Activated gamma-delta T cell treated with anti-CD3 and anti-CD28 coated beads, Interleukin-2, amount 50 U/mL, for 16 hours (primary cell): ENCODE measurements around the gene ITPA.
"Not testable (repeated sequence)": the region's sequence is repeated elsewhere in the genome, so short reads cannot be mapped to it uniquely, and the experiment has no call there.

Source experiments
- DNase-seq: peaks from one replicate; pipeline ENCODE4 v3.0.0-alpha.2; 2020; ENCODE audit warnings: low read depth

Gene ITPA

GRCh38 chr20:3202965-3203314, 6.4 kb upstream of the ITPA start:
- DNase-seq, result no peak

- DNase-seq, result no peak
Measured at GRCh38 chr20:3203315-3204123, 5.8 kb upstream of the ITPA start.

- DNase-seq, result peak; percentile 81
Measured at GRCh38 chr20:3204124-3204794, 5.0 kb upstream of the ITPA start, which contains the start of gene DDRGK1. Gene DDRGK1 (minus strand): TSS chr20:3204682. CDS start chr20:3204627, 55 bp downstream.

- no peak for DNase-seq
Measured at GRCh38 chr20:3208786-3209256, 477 bp upstream of the ITPA start.

GRCh38 chr20:3209946-3210317, 634 bp downstream of the ITPA start:
- DNase-seq, result no peak

GRCh38 chr20:3210346-3210745, 1.0 kb downstream of the ITPA start:
- no peak for DNase-seq

GRCh38 chr20:3213226-3213625, 3.9 kb downstream of the ITPA start:
- no peak for DNase-seq

- DNase-seq, result not testable (repeated sequence)
Measured at GRCh38 chr20:3215359-3215917, 6.1 kb downstream of the ITPA start.

- peak; percentile 63 for DNase-seq
Measured at GRCh38 chr20:3218307-3218988, 9.2 kb downstream of the ITPA start.

- no peak for DNase-seq
Measured at GRCh38 chr20:3221398-3222226, 12.3 kb downstream of the ITPA start.

- no peak for DNase-seq
Measured at GRCh38 chr20:3222635-3223600, 13.6 kb downstream of the ITPA start.

- DNase-seq, result no peak
Measured at GRCh38 chr20:3223651-3223993, 14.3 kb downstream of the ITPA start.

- DNase-seq, result no peak
Measured at GRCh38 chr20:3223994-3224680, 14.8 kb downstream of the ITPA start.

- no peak for DNase-seq
Measured at GRCh38 chr20:3224681-3225421, 15.6 kb downstream of the ITPA start.

- DNase-seq, result no peak
Measured at GRCh38 chr20:3226093-3226492, 16.8 kb downstream of the ITPA start.

GRCh38 chr20:3226864-3227263, 17.6 kb downstream of the ITPA start:
- DNase-seq, result no peak

- no peak for DNase-seq
Measured at GRCh38 chr20:3227506-3227905, 18.2 kb downstream of the ITPA start.

- no peak for DNase-seq
Measured at GRCh38 chr20:3227936-3228749, 18.8 kb downstream of the ITPA start.

GRCh38 chr20:3228750-3229032, 19.4 kb downstream of the ITPA start:
- DNase-seq, result no peak
